Fibroblast of villous mesenchyme (primary cell): Measurements from ENCODE around the gene XKR7. TPM values are rescaled to one million over a fixed set of nuclear protein-coding genes. Genes with fewer than 3 reads are reported as not detected.

Experiments used
- DNase-seq: peaks from one replicate; pipeline ENCODE4 v3.0.0-alpha.2; 2010; ENCODE audit warnings: low read depth
- H3K4me3 ChIP-seq: 2 replicates; pipeline ENCODE4 v1.5.1; 2011; ENCODE audit warnings: low read depth, mild to moderate bottlenecking, low read length
- total RNA-seq: library from RNA; depleted of rRNA; stranded (reverse); fragments of >200 nt; gene quantifications from 2 replicates; pipeline ENCODE4 v1.2.3, GENCODE V29; 2012
- TF ChIP-seq, protein P1 (sequence below): IDR thresholded peaks from 2 replicates; pipeline ENCODE4 v1.5.1; 2012; ENCODE audit warnings: low read depth, mild to moderate bottlenecking, low read length; ENCODE audit not compliant: insufficient read depth

Gene XKR7
- total RNA-seq, 1 donor, result not detected

DNA sequence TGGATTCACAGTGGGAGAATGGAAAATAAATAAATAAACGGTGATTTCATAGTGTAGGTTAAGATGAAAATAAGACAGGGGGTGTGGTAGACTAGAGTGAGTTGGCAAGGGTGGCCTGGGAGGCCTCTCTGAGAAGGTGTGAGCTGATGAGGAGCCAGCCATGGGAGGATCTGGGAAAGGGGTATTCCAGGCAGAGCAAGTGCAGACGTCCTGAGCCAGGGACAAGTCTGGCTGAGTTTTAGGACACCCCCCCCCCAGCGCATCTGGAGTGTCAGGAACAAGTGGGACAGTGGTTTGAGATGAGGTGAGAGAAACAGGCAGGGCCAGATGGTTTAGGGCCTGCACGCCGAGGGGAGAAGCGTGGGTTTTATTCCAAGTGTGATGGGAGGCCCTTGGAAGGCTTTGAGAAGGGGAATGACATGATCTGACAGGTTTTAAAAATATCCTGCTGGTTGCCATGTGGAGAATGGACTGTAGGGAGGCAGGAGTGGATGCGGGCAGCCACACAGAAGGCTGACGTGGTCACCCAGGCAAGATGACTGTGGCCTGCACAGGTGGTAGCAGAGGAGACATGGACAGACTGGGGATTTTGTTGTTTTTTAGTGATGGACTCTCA lies 21.2 kb downstream of the XKR7 start:
- no peak for DNase-seq
- TF ChIP-seq, protein P1, sequence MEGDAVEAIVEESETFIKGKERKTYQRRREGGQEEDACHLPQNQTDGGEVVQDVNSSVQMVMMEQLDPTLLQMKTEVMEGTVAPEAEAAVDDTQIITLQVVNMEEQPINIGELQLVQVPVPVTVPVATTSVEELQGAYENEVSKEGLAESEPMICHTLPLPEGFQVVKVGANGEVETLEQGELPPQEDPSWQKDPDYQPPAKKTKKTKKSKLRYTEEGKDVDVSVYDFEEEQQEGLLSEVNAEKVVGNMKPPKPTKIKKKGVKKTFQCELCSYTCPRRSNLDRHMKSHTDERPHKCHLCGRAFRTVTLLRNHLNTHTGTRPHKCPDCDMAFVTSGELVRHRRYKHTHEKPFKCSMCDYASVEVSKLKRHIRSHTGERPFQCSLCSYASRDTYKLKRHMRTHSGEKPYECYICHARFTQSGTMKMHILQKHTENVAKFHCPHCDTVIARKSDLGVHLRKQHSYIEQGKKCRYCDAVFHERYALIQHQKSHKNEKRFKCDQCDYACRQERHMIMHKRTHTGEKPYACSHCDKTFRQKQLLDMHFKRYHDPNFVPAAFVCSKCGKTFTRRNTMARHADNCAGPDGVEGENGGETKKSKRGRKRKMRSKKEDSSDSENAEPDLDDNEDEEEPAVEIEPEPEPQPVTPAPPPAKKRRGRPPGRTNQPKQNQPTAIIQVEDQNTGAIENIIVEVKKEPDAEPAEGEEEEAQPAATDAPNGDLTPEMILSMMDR, result no peak
- H3K4me3 ChIP-seq, result no peak overlapping the region

DNA sequence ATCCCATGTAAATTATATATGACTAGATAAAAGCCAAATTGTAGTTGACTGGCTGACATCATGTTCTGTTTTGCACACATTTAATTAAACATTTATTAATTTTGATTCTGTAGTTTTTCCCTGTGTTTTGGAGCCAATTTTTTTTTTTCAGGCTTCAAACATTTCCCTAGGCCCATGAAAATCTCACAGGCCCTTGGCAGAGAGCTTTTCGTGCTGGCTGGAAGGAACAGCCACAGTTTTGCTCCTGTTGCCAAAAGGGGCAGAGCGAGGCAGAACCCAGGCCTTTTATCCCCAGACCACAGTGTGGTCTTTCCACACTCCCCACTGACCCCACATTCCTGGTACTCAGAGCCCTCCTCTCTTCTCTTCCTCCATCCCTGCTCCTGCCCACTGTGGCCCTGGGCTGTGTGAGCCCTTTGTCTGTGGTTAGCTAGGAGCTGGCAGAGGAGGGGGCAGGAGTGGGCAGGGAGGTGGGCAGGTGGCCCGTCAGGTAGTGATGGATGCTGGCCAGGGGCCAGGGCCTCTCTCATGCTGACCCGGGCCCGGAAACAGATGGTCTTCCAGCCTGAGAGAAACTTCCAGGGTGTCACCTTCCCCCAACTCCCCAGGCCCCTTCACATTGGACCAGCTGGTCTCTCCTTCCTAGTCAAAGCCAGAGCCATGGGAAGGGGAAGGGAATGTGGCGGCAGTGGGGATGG lies 22.8 kb downstream of the XKR7 start:
- no peak overlapping the region for H3K4me3 ChIP-seq
- TF ChIP-seq, protein P1, result no peak
- no peak for DNase-seq

DNA sequence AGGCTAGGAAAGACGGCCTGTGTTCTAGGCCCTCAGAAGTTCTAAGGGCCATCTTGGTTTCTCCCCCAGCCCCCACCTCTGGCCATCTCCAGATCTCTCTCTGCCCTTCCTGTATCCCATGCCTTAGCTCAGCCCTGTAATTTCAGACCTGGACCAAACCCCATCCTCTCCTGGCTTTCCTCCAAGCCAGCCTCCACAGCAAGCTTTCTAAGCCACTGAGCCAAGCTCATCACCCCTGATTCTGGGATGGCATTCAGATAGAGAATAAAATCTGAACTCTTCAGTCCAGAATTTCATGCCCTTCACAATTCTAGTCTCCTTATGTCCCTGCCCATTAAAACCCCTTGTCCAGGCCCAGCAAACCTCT lies 23.4 kb downstream of the XKR7 start:
- DNase-seq, result no peak
- H3K4me3 ChIP-seq, result no peak overlapping the region

DNA sequence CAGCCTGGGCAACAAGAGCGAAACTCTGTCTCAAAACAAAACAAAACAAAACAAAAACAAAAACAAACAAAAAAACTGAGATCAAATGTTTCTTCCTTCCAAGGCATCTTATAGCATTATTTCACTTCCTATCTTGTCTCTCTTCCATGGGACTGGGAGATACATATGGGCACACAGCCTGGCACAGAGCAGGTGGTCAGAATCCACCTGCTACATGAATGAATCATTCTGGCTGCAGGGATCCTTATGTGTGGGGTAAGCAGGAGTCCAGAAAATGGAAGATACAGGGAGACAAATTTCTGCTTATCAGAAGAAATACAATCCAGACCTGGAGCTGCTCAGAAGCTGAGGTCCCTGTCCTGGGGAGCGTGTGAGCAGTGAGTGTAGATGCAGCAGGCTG lies 24.1 kb downstream of the XKR7 start:
- no peak for DNase-seq
- TF ChIP-seq, protein P1, result no peak
- no peak overlapping the region for H3K4me3 ChIP-seq

More for the DNA sequence above, 23.4 kb downstream of the XKR7 start:
- TF ChIP-seq, protein P1, result no peak

DNA sequence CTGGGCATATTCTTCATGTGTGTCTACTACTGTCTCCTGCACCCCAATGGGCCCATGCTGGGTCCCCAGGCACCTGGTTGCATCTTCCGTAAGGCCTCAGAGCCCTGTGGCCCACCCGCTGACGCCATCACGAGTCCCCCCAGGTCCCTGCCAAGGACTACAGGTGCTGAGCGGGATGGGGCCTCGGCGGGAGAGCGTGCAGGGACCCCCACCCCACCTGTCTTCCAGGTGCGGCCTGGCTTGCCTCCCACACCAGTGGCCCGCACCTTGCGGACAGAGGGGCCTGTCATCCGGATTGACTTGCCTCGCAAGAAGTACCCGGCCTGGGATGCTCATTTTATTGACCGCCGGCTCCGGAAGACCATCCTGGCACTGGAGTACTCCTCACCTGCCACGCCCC lies 29.0 kb downstream of the XKR7 start:
- DNase-seq, result no peak
- TF ChIP-seq, protein P1, result no peak
- no peak overlapping the region for H3K4me3 ChIP-seq

DNA sequence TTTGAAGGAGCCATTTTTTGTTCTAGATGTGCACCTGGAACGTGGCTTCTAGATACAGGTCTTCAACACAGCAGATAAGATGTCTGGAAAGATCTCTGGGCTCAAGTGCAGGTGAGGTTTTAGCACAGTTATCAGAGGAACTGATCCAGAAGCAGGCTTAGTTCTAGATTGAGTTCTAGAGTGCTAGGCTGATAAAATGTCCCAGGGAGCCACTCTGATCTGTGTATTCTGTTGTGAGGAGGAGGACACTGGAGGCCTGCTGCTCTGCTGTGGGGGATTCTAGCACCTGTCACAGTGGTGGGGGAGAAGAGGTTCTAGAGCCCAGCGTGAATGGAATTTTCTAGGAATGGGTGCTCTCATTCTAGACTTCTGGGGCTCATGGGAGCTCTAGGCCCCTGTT lies 30.3 kb downstream of the XKR7 start:
- H3K4me3 ChIP-seq, result no peak overlapping the region
- TF ChIP-seq, protein P1, result no peak
- DNase-seq, result no peak
